GM12891 (cell line): ENCODE results near the gene PPM1G.

Experiments used
- POLR2A ChIP-seq: IDR thresholded peaks from 2 replicates; pipeline ENCODE4 v1.6.1; 2011; ENCODE audit warnings: low read depth, low read length, control low read depth
- POLR2AphosphoS5 ChIP-seq: IDR thresholded peaks from 2 replicates; pipeline ENCODE4 v1.6.1; 2011; ENCODE audit warnings: low read depth, low read length, control low read depth
- POU2F2 ChIP-seq: IDR thresholded peaks from 2 replicates; pipeline ENCODE4 v1.6.1; 2011; ENCODE audit warnings: low read depth, mild to moderate bottlenecking, control low read depth, low read length, moderate library complexity
- TAF1 ChIP-seq: IDR thresholded peaks from 2 replicates; pipeline ENCODE4 v1.6.1; 2011; ENCODE audit warnings: low read depth, low read length, control low read depth

GRCh38 chr2:27431395-27431794, 22.0 kb upstream of the PPM1G start:
- TF ChIP-seq POLR2A (no peak), POLR2AphosphoS5 (no peak), TAF1 (no peak), POU2F2 (no peak)
